Kidney (tissue), 14 donors: ENCODE measurements around the gene SP140L. TPM values are rescaled to one million over a fixed set of nuclear protein-coding genes. Genes with fewer than 3 reads are reported as not detected.

Experiments used
- DNase-seq, 5 donors: peaks; one replicate each; pipeline ENCODE4 v3.0.0-alpha.2; 2013 to 2020
- FAIRE-seq: peaks from 2 replicates; lab custom pipeline; 2012; peaks lifted over from hg19 to GRCh38; lab: Jason Lieb, UNC
- H3K27ac ChIP-seq, 2 donors: one replicate each; pipeline ENCODE4 v1.7.0; 2013; ENCODE audit warnings: low read depth in 2 of 2, low read length in 2 of 2, inconsistent platforms in 1 of 2
- H3K27me3 ChIP-seq: one replicate; pipeline ENCODE4 v1.7.1; 2013; ENCODE audit warnings: low read length, inconsistent platforms; ENCODE audit not compliant: control insufficient read depth, insufficient read depth
- H3K36me3 ChIP-seq, 3 donors: one replicate each; pipeline versions ENCODE4 v1.7.0 to v1.7.1; 2013; ENCODE audit warnings: low read length in 3 of 3, control low read depth in 1 of 3, inconsistent platforms in 1 of 3; ENCODE audit not compliant: insufficient read depth in 3 of 3, control insufficient read depth in 2 of 3
- H3K4me1 ChIP-seq, 3 donors: one replicate each; pipeline versions ENCODE4 v1.7.0 to v1.7.1; 2013; ENCODE audit warnings: low read length in 3 of 3, inconsistent platforms in 1 of 3, low read depth in 1 of 3; ENCODE audit not compliant: control insufficient read depth in 2 of 3, insufficient read depth in 2 of 3
- H3K4me3 ChIP-seq, 3 donors: one replicate each; pipeline versions ENCODE4 v1.7.0 to v1.8.1; 2013; ENCODE audit warnings: low read length in 3 of 3, control low read depth in 1 of 3, inconsistent platforms in 1 of 3
- H3K9ac ChIP-seq, 3 donors: one replicate each; pipeline versions ENCODE4 v1.7.0 to v1.7.1; 2013; ENCODE audit warnings: low read length in 3 of 3, control low read depth in 1 of 3, inconsistent platforms in 1 of 3
- H3K9me3 ChIP-seq, 3 donors: one replicate each; pipeline versions ENCODE4 v1.7.0 to v1.7.1; 2013; ENCODE audit warnings: low read length in 3 of 3, control low read depth in 1 of 3, inconsistent platforms in 1 of 3; ENCODE audit not compliant: control insufficient read depth in 2 of 3, insufficient read depth in 1 of 3
- intact Hi-C: fragments of 100-400 bp; cut with DNase I; formaldehyde crosslinking; loops from one replicate; pipeline ENCODE4 v1.11.1; 2022
- polyA plus RNA-seq: library from polyadenylated mRNA; stranded (reverse); fragments of 350-450 nt; fragmentation: Illumina TruSeq; extraction: RNeasy Lipid Tissue Mini Kit (QIAGEN cat#74804); gene quantifications from one replicate; pipeline ENCODE4 v1.2.3, GENCODE V29; 2014; ENCODE audit warnings: low read depth, low replicate concordance; ENCODE audit not compliant: insufficient read depth
- total RNA-seq: library from RNA; stranded (reverse); fragmentation: NEBNext Ultra II Directional; extraction: Animal tissue kit (Norgen Biotek cat#: 25700); gene quantifications from one replicate; pipeline ENCODE4 v1.2.1, GENCODE V29; 2021
- TF ChIP-seq, protein P1 (sequence below): IDR thresholded peaks from 3 replicates; pipeline ENCODE4 v1.5.1; 2012; ENCODE audit warnings: mild to moderate bottlenecking, moderate library complexity, borderline replicate concordance; ENCODE audit not compliant: insufficient read depth; ENCODE audit errors: extremely low read depth
- donor health status: control.
- donor health status: control.
- donor health status: control.
- donor health status: control.
- donor health status: control.
- donor health status: DM: yes; HTN: yes; CAD: no.
- donor health status: Normal renal cell carcinoma (clear cell type).

Gene SP140L
- total and polyA plus RNA-seq, 2 donors from 2014 or later, result 4.6 to 23.8 TPM

DNA sequence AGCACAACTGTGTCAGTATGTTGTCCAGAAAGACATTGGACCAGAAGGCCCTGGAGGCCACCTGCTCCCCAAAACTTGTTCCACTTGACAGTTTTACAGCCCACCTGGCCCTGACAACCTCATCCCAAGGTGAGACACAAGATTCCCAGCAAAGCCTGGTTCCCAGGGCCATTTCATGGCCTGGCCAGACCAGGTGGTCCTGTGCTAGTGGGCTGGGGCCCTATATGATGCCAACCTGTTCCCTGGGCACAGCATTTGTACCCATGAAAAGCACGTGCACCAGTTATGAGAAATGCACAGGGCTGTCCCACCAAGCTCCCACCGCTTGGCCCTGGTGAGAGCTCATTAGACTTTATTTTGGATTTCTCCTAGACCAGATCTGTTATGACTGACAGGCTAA, 6.0 kb upstream of the SP140L start:
- Histone ChIP-seq H3K9me3 (no peaks in the 10 kb centered on the region), H3K9ac (no peak overlapping the region), H3K4me3 (no peak overlapping the region), H3K27me3 (no peaks in the 10 kb centered on the region), H3K36me3 (no peaks in the 10 kb centered on the region), H3K4me1 (no peaks in the 10 kb centered on the region), H3K27ac (no peak overlapping the region)
- TF ChIP-seq, protein P1, sequence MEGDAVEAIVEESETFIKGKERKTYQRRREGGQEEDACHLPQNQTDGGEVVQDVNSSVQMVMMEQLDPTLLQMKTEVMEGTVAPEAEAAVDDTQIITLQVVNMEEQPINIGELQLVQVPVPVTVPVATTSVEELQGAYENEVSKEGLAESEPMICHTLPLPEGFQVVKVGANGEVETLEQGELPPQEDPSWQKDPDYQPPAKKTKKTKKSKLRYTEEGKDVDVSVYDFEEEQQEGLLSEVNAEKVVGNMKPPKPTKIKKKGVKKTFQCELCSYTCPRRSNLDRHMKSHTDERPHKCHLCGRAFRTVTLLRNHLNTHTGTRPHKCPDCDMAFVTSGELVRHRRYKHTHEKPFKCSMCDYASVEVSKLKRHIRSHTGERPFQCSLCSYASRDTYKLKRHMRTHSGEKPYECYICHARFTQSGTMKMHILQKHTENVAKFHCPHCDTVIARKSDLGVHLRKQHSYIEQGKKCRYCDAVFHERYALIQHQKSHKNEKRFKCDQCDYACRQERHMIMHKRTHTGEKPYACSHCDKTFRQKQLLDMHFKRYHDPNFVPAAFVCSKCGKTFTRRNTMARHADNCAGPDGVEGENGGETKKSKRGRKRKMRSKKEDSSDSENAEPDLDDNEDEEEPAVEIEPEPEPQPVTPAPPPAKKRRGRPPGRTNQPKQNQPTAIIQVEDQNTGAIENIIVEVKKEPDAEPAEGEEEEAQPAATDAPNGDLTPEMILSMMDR, result no peak
- intact Hi-C loops, result no loop called here
- FAIRE-seq (no peak), DNase-seq (no peak)

DNA sequence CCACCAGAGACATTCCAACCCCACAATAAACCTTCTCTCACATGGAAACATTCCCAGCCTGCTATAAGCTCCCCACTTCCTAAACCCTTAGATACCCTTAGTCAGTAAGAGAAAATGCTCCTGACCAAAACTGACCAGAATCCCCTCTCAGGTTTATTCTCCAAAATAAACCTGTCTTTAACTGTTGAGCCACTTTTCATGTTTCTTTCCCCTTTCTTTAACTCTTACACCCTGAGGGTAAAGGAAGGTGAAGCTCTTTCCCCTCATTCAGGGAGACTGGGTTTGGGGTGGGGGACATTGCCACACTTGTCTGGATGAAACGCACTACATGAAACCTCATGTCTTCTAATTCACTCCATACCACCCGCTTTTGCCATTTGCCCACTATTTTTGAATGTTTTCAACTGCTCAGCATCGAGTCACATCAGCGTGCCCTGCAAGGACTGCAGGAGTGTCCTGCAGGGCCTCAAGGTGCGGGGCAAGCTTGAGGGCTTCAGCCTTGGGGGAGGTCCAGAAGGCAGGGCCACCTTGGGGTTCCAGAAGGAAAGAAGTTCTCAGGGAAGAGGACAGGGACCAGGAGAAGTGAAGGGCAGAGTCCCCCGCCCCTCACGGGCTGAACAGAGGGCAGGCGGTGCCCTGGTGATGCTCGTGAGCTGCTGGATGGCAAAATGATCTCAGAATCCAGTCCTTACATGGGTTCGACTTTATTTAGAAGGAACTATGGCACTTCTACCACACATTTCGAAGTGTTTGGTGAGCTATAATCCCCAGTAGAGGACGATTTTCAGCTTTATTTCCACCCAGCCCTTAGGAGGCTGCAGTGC, 4.2 kb upstream of the SP140L start:
- H3K36me3 ChIP-seq, result no peaks in the 10 kb centered on the region
- intact Hi-C loops, result no loop called here
- no peaks in the 10 kb centered on the region for H3K9me3 ChIP-seq
- no peak overlapping the region for H3K9ac ChIP-seq
- H3K27ac ChIP-seq, result no peak overlapping the region
- peaks cover 0 to 3% (median 0%) of the 10 kb centered on the region in 3 donors for H3K4me1 ChIP-seq
- TF ChIP-seq, protein P1, result no peak
- no peaks in the 10 kb centered on the region for H3K27me3 ChIP-seq
- H3K4me3 ChIP-seq, result no peak overlapping the region
- no peak for DNase-seq
- FAIRE-seq, result no peak

DNA sequence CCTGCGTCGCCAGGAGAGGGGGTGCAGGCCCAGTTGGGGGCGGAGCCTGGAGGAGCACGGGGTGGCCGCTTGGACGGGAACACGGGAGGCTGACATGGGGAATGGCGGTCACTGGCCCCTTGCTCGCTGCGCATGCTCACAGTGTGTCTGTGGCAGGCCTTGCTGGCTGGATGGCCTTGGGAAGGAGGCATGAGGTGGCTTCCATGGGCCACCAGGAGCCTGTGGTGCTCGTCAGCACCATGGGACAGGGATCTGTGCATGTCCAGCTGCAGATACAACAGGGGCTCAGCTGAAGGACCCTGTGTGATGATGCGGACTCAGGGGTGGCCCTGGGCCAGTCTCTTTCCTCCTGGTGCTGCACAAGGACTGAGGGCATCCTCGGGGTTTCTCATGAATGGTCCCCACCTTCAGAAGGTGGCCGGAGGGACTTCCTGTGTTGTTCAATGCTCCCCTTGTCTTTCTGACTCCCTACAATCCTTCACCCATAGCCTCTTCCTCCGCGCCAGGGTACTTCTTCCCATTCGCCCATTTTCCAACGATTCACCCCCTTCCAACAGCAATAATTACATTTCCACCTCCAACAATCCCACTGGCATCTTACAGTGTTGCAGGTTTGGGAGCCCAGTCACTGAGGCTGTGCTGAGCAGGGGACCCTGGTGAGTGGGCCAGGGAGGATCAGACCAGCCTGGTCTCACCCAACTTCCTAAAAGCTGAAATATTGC, 3.4 kb upstream of the SP140L start:
- TF ChIP-seq, protein P1, result no peak
- intact Hi-C loops, result no loop called here
- Histone ChIP-seq H3K9ac (no peak overlapping the region), H3K36me3 (no peaks in the 10 kb centered on the region), H3K9me3 (no peaks in the 10 kb centered on the region), H3K4me1 (peaks cover 0 to 3% (median 0%) of the 10 kb centered on the region in 3 donors), H3K4me3 (no peak overlapping the region), H3K27ac (no peak overlapping the region), H3K27me3 (no peaks in the 10 kb centered on the region)
- FAIRE-seq, result no peak
- DNase-seq, result no peak
